ENCODE measurements around the gene LRFN3. TPM values are rescaled to one million over a fixed set of nuclear protein-coding genes. Genes with fewer than 3 reads are reported as not detected.

Gene LRFN3
- total RNA-seq, 4 donors from 2014 or later, result 12.1 to 48.6 (median 16.6) TPM

- Histone ChIP-seq H3K27ac (peak overlapping the region in 3 of 4 donors; percentile 78 to 90 (median 86)), H3K27me3 (no peaks in the 10 kb centered on the region), H3K4me1 (peaks cover 12 to 33% (median 32%) of the 10 kb centered on the region in 4 donors), H3K36me3 (no peaks in the 10 kb centered on the region), H3K4me3 (peak overlapping the region; percentile 64 to 93 (median 77)), H3K9me3 (no peaks in the 10 kb centered on the region)
- intact Hi-C loops (cut with DNase I; ENCODE audit: low total_unique reads) (loop anchor here (10.0 kb wide), 1 partner anchor 193 kb away; the partner anchor contains the start of genes IGFLR1, LIN37, PSENEN and U2AF1L4), in situ Hi-C loops (cut with MboI; ENCODE audit: low pct_ligation_motif_present in 1 of 4, low pct_unique_long_range_greater_than_20kb in 1 of 4, low sequenced_read_pairs in 3 of 4) (loop anchor here in 3 of 4 donors (10.0 kb wide), 2 partner anchors 53 to 243 kb away; no protein-coding TSS in a partner anchor)
- no peak for TF ChIP-seq CTCF (IDR thresholded peaks at IDR 0.05)
- no peak for TF ChIP-seq POLR2AphosphoS5 (IDR thresholded peaks at IDR 0.05)
- TF ChIP-seq EP300 (IDR thresholded peaks at IDR 0.05; ENCODE audit: low read depth), result no peak
- TF ChIP-seq POLR2A (IDR thresholded peaks at IDR 0.05), result no peak
- 57 to 82% methylated on average over 2 to 11 of the region's 14 CpGs for WGBS, 2 donors (ENCODE audit: low coverage in 1 of 2)
- DNase-seq, result no peak
Measured at GRCh38 chr19:35937345-35938281, 1.4 kb downstream of the LRFN3 start.

- intact Hi-C loops (cut with DNase I; ENCODE audit: low total_unique reads), result loop anchor here (10.0 kb wide), 1 partner anchor 194 kb away; the partner anchor contains the start of genes IGFLR1, LIN37, PSENEN and U2AF1L4
- H3K9me3 ChIP-seq, result no peaks in the 10 kb centered on the region
- peaks cover 12 to 33% (median 32%) of the 10 kb centered on the region in 4 donors for H3K4me1 ChIP-seq
- H3K27me3 ChIP-seq, result no peaks in the 10 kb centered on the region
- peak overlapping the region in 1 of 4 donors; percentile 73 for H3K4me3 ChIP-seq
- no peak overlapping the region for H3K27ac ChIP-seq
- H3K36me3 ChIP-seq, result no peaks in the 10 kb centered on the region
- WGBS, 2 donors (ENCODE audit: low coverage in 1 of 2), result 78 to 81% methylated on average over 11 to 13 of the region's 13 CpGs
- no peak for TF ChIP-seq POLR2AphosphoS5 (IDR thresholded peaks at IDR 0.05)
- no peak for TF ChIP-seq POLR2A (IDR thresholded peaks at IDR 0.05)
- TF ChIP-seq EP300 (IDR thresholded peaks at IDR 0.05; ENCODE audit: low read depth), result no peak
- no peak for TF ChIP-seq CTCF (IDR thresholded peaks at IDR 0.05)
- no peak for DNase-seq
- in situ Hi-C loops (cut with MboI; ENCODE audit: low pct_ligation_motif_present in 1 of 4, low pct_unique_long_range_greater_than_20kb in 1 of 4, low sequenced_read_pairs in 3 of 4), result loop anchor here in 3 of 4 donors (10.0 kb wide), 2 partner anchors 54 to 244 kb away; no protein-coding TSS in a partner anchor
Measured at GRCh38 chr19:35938282-35939224, 2.4 kb downstream of the LRFN3 start.

GRCh38 chr19:35939307-35940077, 3.3 kb downstream of the LRFN3 start:
- TF ChIP-seq EP300 (IDR thresholded peaks at IDR 0.05; ENCODE audit: low read depth), result no peak
- no peak for TF ChIP-seq POLR2AphosphoS5 (IDR thresholded peaks at IDR 0.05)
- no peaks in the 10 kb centered on the region for H3K36me3 ChIP-seq
- intact Hi-C loops (cut with DNase I; ENCODE audit: low total_unique reads), result loop anchor here (5.0 to 10.0 kb wide), 2 partner anchors 195 to 1122 kb away; partner anchors contain the start of genes IGFLR1, LIN37, PSENEN and U2AF1L4
- in situ Hi-C loops (cut with MboI; ENCODE audit: low pct_ligation_motif_present in 1 of 4, low pct_unique_long_range_greater_than_20kb in 1 of 4, low sequenced_read_pairs in 3 of 4), result loop anchor here in 3 of 4 donors (10.0 kb wide), 2 partner anchors 55 to 245 kb away; no protein-coding TSS in a partner anchor
- peaks cover 12 to 33% (median 32%) of the 10 kb centered on the region in 4 donors for H3K4me1 ChIP-seq
- H3K27me3 ChIP-seq, result no peaks in the 10 kb centered on the region
- no peaks in the 10 kb centered on the region for H3K9me3 ChIP-seq
- H3K27ac ChIP-seq, result no peak overlapping the region
- no peak overlapping the region for H3K4me3 ChIP-seq
- WGBS, 2 donors (ENCODE audit: low coverage in 1 of 2), result 94 to 96% methylated on average over 12 to 55 of the region's 55 CpGs
- no peak for DNase-seq

Measured in transverse colon (tissue), 4 donors.